ENCODE results near the gene CCDC73.
"Not testable (repeated sequence)": the region's sequence is repeated elsewhere in the genome, so short reads cannot be mapped to it uniquely, and the experiment has no call there.

CCDC73 gene

GRCh38 chr11:32775908-32776307 is 18.6 kb downstream of the CCDC73 start:
- Histone ChIP-seq H3K27ac (replicated peaks) (no peak overlapping the region), H3K4me3 (replicated peaks; ENCODE audit: insufficient read depth, low read length) (no peak overlapping the region)
- no peak for DNase-seq (ENCODE audit: low read depth in 1 of 2, low spot score in 1 of 2)

DNA sequence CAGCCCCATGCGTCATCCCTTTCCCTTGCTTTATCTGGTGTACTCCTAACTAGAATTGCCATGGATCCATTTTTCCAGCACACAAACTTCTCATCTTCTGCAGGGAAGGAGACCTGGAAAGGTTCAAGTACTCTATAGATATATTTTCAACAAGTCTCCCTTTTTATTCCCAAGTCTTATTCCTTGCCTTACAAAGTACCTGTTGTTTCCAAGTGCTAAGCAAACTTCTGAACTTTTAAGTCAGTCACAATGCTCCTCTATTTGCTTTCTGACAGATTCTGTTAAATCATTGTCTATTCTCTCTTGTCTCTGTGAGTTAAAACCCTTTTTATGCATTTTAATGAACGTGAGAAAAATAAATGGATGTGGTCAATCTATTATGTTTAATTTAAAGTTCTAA is 20.4 kb downstream of the CCDC73 start:
- Histone ChIP-seq H3K4me3 (replicated peaks; ENCODE audit: insufficient read depth, low read length) (no peak overlapping the region), H3K27ac (replicated peaks) (no peak overlapping the region), H3K27me3 (ENCODE audit: insufficient read depth, poor library complexity, severe bottlenecking) (no peaks in the 10 kb centered on the region)
- no peak for TF ChIP-seq SPI1 (IDR thresholded peaks at IDR 0.05; ENCODE audit: borderline replicate concordance, low read depth)
- TF ChIP-seq GABPA (IDR thresholded peaks at IDR 0.05; ENCODE audit: low read depth) = no peak
- no peak for TF ChIP-seq CTCF (IDR thresholded peaks at IDR 0.05; ENCODE audit: insufficient read depth, low read length)
- TF ChIP-seq, protein P1, sequence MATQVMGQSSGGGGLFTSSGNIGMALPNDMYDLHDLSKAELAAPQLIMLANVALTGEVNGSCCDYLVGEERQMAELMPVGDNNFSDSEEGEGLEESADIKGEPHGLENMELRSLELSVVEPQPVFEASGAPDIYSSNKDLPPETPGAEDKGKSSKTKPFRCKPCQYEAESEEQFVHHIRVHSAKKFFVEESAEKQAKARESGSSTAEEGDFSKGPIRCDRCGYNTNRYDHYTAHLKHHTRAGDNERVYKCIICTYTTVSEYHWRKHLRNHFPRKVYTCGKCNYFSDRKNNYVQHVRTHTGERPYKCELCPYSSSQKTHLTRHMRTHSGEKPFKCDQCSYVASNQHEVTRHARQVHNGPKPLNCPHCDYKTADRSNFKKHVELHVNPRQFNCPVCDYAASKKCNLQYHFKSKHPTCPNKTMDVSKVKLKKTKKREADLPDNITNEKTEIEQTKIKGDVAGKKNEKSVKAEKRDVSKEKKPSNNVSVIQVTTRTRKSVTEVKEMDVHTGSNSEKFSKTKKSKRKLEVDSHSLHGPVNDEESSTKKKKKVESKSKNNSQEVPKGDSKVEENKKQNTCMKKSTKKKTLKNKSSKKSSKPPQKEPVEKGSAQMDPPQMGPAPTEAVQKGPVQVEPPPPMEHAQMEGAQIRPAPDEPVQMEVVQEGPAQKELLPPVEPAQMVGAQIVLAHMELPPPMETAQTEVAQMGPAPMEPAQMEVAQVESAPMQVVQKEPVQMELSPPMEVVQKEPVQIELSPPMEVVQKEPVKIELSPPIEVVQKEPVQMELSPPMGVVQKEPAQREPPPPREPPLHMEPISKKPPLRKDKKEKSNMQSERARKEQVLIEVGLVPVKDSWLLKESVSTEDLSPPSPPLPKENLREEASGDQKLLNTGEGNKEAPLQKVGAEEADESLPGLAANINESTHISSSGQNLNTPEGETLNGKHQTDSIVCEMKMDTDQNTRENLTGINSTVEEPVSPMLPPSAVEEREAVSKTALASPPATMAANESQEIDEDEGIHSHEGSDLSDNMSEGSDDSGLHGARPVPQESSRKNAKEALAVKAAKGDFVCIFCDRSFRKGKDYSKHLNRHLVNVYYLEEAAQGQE (IDR thresholded peaks at IDR 0.05; ENCODE audit: insufficient replicate concordance, low read depth) = no peak
- DNase-seq (ENCODE audit: low read depth in 1 of 2, low spot score in 1 of 2) = no peak

More at GRCh38 chr11:32775908-32776307, 18.6 kb downstream of the CCDC73 start:
- H3K27me3 ChIP-seq (ENCODE audit: insufficient read depth, poor library complexity, severe bottlenecking) = no peaks in the 10 kb centered on the region
- no peak for TF ChIP-seq SPI1 (IDR thresholded peaks at IDR 0.05; ENCODE audit: borderline replicate concordance, low read depth)
- TF ChIP-seq, protein P1 (IDR thresholded peaks at IDR 0.05; ENCODE audit: insufficient replicate concordance, low read depth) = no peak
- TF ChIP-seq POLR2AphosphoS5 (IDR thresholded peaks at IDR 0.05; ENCODE audit: low read depth) = no peak

- TF ChIP-seq, protein P1 (IDR thresholded peaks at IDR 0.05; ENCODE audit: insufficient replicate concordance, low read depth) = no peak
- TF ChIP-seq POLR2AphosphoS5 (IDR thresholded peaks at IDR 0.05; ENCODE audit: low read depth) (no peak), SPI1 (IDR thresholded peaks at IDR 0.05; ENCODE audit: borderline replicate concordance, low read depth) (no peak), CTCF (IDR thresholded peaks at IDR 0.05; ENCODE audit: insufficient read depth, low read length) (no peak), GABPA (IDR thresholded peaks at IDR 0.05; ENCODE audit: low read depth) (no peak)
- Histone ChIP-seq H3K4me3 (replicated peaks; ENCODE audit: insufficient read depth, low read length) (no peak overlapping the region), H3K27me3 (ENCODE audit: insufficient read depth, poor library complexity, severe bottlenecking) (no peaks in the 10 kb centered on the region), H3K27ac (replicated peaks) (no peak overlapping the region)
- DNase-seq (ENCODE audit: low read depth in 1 of 2, low spot score in 1 of 2) = no peak
These were observed 21.7 kb downstream of the CCDC73 start for GRCh38 chr11:32772731-32773130.

DNA sequence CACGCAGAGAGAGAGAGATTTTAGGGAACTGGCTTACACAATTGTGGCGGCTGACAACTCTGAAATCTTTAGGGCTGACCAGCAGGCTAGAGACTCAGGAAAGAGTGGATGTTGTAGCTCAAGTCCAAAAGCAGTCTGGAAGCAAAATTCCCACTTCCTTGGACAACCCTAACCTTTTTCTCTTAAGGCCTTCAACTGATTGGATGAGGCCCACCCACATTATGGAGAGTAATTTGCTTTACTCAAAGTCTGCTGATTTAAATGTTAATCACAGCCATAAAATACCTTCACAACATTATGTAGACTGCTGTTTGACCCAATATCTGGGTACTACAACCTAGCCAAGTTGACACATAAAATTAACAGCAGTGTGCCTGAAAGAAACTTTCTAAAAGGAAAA is 32.7 kb downstream of the CCDC73 start:
- H3K27me3 ChIP-seq (ENCODE audit: insufficient read depth, poor library complexity, severe bottlenecking); H3K4me3 ChIP-seq (replicated peaks; ENCODE audit: insufficient read depth, low read length); DNase-seq (ENCODE audit: low read depth in 1 of 2, low spot score in 1 of 2); H3K27ac ChIP-seq (replicated peaks): not testable (repeated sequence)
